HepG2 (cell line): Measurements from ENCODE around the gene SRP9. TPM values are rescaled to one million over a fixed set of nuclear protein-coding genes. Genes with fewer than 3 reads are reported as not detected.

ENCODE experiments used
- ADNP ChIP-seq: sonication (generic); formaldehyde crosslinking; IDR thresholded peaks from 2 replicates; pipeline ENCODE4 v1.4.0; 2020; ENCODE audit warnings: missing genetic modification reagents
- ATF5 ChIP-seq: sonication (generic); formaldehyde crosslinking; IDR thresholded peaks from 2 replicates; pipeline ENCODE4 v1.4.0; 2020; ENCODE audit warnings: mild to moderate bottlenecking, low read depth, missing genetic modification reagents
- CBX2 ChIP-seq, 2 experiments: fragments of 200-600 bp in 1 of 2; sonication (generic); formaldehyde crosslinking in 1 of 2; IDR thresholded peaks; 2 replicates each; pipeline versions ENCODE4 v1.7.0 to v1.8.1; 2018 to 2022; ENCODE audit warnings: low read depth in 2 of 2, low read length in 1 of 2, mild to moderate bottlenecking in 1 of 2, missing genetic modification reagents in 1 of 2
- FOXA3 ChIP-seq: IDR thresholded peaks from 2 replicates; pipeline ENCODE4 v1.6.1; 2016; ENCODE audit warnings: missing genetic modification reagents, missing compliant biosample characterization
- GPBP1L1 ChIP-seq: sonication (generic); formaldehyde crosslinking; IDR thresholded peaks from 2 replicates; pipeline ENCODE4 v1.5.0; 2020; ENCODE audit warnings: mild to moderate bottlenecking, missing genetic modification reagents
- HOXA3 ChIP-seq: sonication (generic); formaldehyde crosslinking; IDR thresholded peaks from 2 replicates; pipeline ENCODE4 v1.5.0; 2020; ENCODE audit warnings: missing genetic modification reagents
- IKZF1 ChIP-seq: fragments of 450-650 bp; IDR thresholded peaks from 2 replicates; pipeline ENCODE4 v1.7.1; 2016
- KDM5B ChIP-seq: sonication (generic); formaldehyde crosslinking; IDR thresholded peaks from 2 replicates; pipeline ENCODE4 v1.4.0; 2020; ENCODE audit warnings: missing genetic modification reagents, mild to moderate bottlenecking, borderline replicate concordance
- MTF1 ChIP-seq: sonication (generic); formaldehyde crosslinking; IDR thresholded peaks from 2 replicates; pipeline ENCODE4 v1.5.0; 2020; ENCODE audit warnings: missing genetic modification reagents
- MXD1 ChIP-seq: sonication (generic); formaldehyde crosslinking; IDR thresholded peaks from 2 replicates; pipeline ENCODE4 v1.4.0; 2020; ENCODE audit warnings: mild to moderate bottlenecking, missing genetic modification reagents
- MZF1 ChIP-seq: sonication (generic); formaldehyde crosslinking; IDR thresholded peaks from 2 replicates; pipeline ENCODE4 v1.8.1; 2023; ENCODE audit warnings: mild to moderate bottlenecking, missing genetic modification reagents, borderline replicate concordance
- NKX3-1 ChIP-seq: sonication (generic); formaldehyde crosslinking; IDR thresholded peaks from 2 replicates; pipeline ENCODE4 v1.5.0; 2020; ENCODE audit warnings: missing genetic modification reagents
- ONECUT2 ChIP-seq: sonication (generic); formaldehyde crosslinking; IDR thresholded peaks from 2 replicates; pipeline ENCODE4 v1.4.0; 2020; ENCODE audit warnings: missing genetic modification reagents
- PATZ1 ChIP-seq: sonication (generic); formaldehyde crosslinking; IDR thresholded peaks from 2 replicates; pipeline ENCODE4 v1.4.0; 2020; ENCODE audit warnings: missing genetic modification reagents
- PBX3 ChIP-seq: sonication (generic); formaldehyde crosslinking; IDR thresholded peaks from 2 replicates; pipeline ENCODE4 v1.8.1; 2023; ENCODE audit warnings: missing genetic modification reagents, inconsistent platforms, borderline replicate concordance
- RELA ChIP-seq: sonication (generic); formaldehyde crosslinking; IDR thresholded peaks from 2 replicates; pipeline ENCODE4 v1.4.0; 2020; ENCODE audit warnings: missing genetic modification reagents
- RFX3 ChIP-seq: IDR thresholded peaks from 2 replicates; pipeline ENCODE4 v1.6.1; 2016; ENCODE audit warnings: missing biosample characterization, missing genetic modification reagents
- TAF1 ChIP-seq: sonication (generic); formaldehyde crosslinking; IDR thresholded peaks from 2 replicates; pipeline ENCODE4 v1.4.0; 2020; ENCODE audit warnings: missing genetic modification reagents
- TBX2 ChIP-seq: sonication (generic); formaldehyde crosslinking; IDR thresholded peaks from 2 replicates; pipeline ENCODE4 v1.5.0; 2020; ENCODE audit warnings: missing genetic modification reagents, mild to moderate bottlenecking, borderline replicate concordance
- THAP11 ChIP-seq: IDR thresholded peaks from 2 replicates; pipeline ENCODE4 v1.6.1; 2016; ENCODE audit warnings: missing biosample characterization, missing genetic modification reagents
- TMF1 ChIP-seq: sonication (generic); formaldehyde crosslinking; IDR thresholded peaks from 2 replicates; pipeline ENCODE4 v1.8.1; 2022; ENCODE audit warnings: low read depth, missing genetic modification reagents
- ZBTB3 ChIP-seq: sonication (generic); formaldehyde crosslinking; IDR thresholded peaks from 2 replicates; pipeline ENCODE4 v1.4.0; 2020; ENCODE audit warnings: low read depth, mild to moderate bottlenecking, moderate library complexity, missing genetic modification reagents, borderline replicate concordance
- ZNF580 ChIP-seq: IDR thresholded peaks from 2 replicates; pipeline ENCODE4 v1.6.1; 2016; ENCODE audit warnings: low read depth, borderline replicate concordance
- polyA plus RNA-seq, 8 experiments: library from polyadenylated mRNA; depleted of rRNA in 3 of 8; stranded (reverse) in 7 of 8; unstranded in 1 of 8; fragments of >200 nt; fragmentation: Illumina TruSeq in 4 of 8; extraction: Trizol in 4 of 8; gene quantifications; 2 replicates each; pipeline versions ENCODE4 v1.2.1 to v1.2.3, GENCODE V29; 2011 to 2016; ENCODE audit warnings: low read depth in 4 of 8, missing spikeins in 1 of 8, mixed read lengths in 1 of 8; ENCODE audit not compliant: insufficient read depth in 1 of 8
- total RNA-seq, 5 experiments: library from RNA; depleted of rRNA; stranded (reverse); fragments of >200 nt; fragmentation: Illumina TruSeq; extraction: Trizol; gene quantifications; 2 replicates each; pipeline ENCODE4 v1.2.3, GENCODE V29; 2016; ENCODE audit warnings: low read depth in 1 of 5

Gene SRP9
- total and polyA plus RNA-seq, 2 of the 13 experiments (the other 11 are each of a cell fraction or from before 2014, with no cell fraction given): 251 to 307 TPM

GRCh38 chr1:225777583-225778336, at the start of gene SRP9 (continued):
- TF ChIP-seq HOXA3 (CRISPR knock-in tag) (peak; percentile 97), ZBTB3 (0 out of 2 replicates have a peak, but pooled peaks have one; percentile 43), PATZ1 (CRISPR knock-in tag) (no peak; the same call in 1 of the 2 replicates), FOXA3 (CRISPR knock-in tag) (peak; percentile 72), MXD1 (CRISPR knock-in tag) (no peak; the same call in 1 of the 2 replicates), ONECUT2 (CRISPR knock-in tag) (peak; percentile 77), PBX3 (no peak), THAP11 (CRISPR knock-in tag) (peak; percentile 92), RFX3 (CRISPR knock-in tag) (peak; percentile 29; the same call in 1 of the 2 replicates), ATF5 (no peak), TBX2 (CRISPR knock-in tag) (peak; percentile 68; the same call in 1 of the 2 replicates), TAF1 (CRISPR knock-in tag) (peak; percentile 64), ADNP (CRISPR knock-in tag) (no peak), NKX3-1 (0 out of 2 replicates have a peak, but pooled peaks have one; percentile 65), KDM5B (CRISPR knock-in tag) (peak; percentile 66; the same call in 1 of the 2 replicates), IKZF1 (no peak), TMF1 (CRISPR knock-in tag) (no peak), MTF1 (CRISPR knock-in tag) (no peak), MZF1 (CRISPR knock-in tag) (no peak), ZNF580 (CRISPR knock-in tag) (peak; percentile 88), CBX2 (IDR thresholded peaks at IDR 0.05; ENCODE audit: low read depth, low read length) (no peak), CBX2 (CRISPR knock-in tag; IDR thresholded peaks at IDR 0.05; ENCODE audit: low read depth) (no peak), RELA (no peak; the same call in 1 of the 2 replicates), GPBP1L1 (CRISPR knock-in tag) (no peak)
